ENCODE data around the gene S1PR3.

- TF ChIP-seq POLR2AphosphoS5 (IDR thresholded peaks at IDR 0.05; ENCODE audit: low read depth, low read length), result no peak
- TF ChIP-seq POLR2A (IDR thresholded peaks at IDR 0.05; ENCODE audit: low read depth, low read length), result no peak
- TF ChIP-seq TAF1 (IDR thresholded peaks at IDR 0.05; ENCODE audit: borderline replicate concordance, low read depth, low read length), result no peak
These were observed 6.8 kb upstream of the S1PR3 start for GRCh38 chr9:88984543-88984883.

Measured in GM12892 (cell line).